Measurements from ENCODE around the gene NFIA. TPM values are rescaled to one million over a fixed set of nuclear protein-coding genes. Genes with fewer than 3 reads are reported as not detected.
A peak's percentile ranks its signal among the peaks of the same experiment; 100 is the strongest.

The NFIA gene
- total RNA-seq, 4 donors from 2014 or later, result 32.0 to 160 (median 32.9) TPM

GRCh38 chr1:61047061-61047460 lies 35.3 kb upstream of the NFIA start:
- Histone ChIP-seq H3K36me3 (no peaks in the 10 kb centered on the region), H3K27ac (no peak overlapping the region), H3K4me3 (no peak overlapping the region), H3K27me3 (peaks cover 0 to 5% of the 10 kb centered on the region in 2 donors), H3K4me1 (peaks cover 0 to 25% (median 6%) of the 10 kb centered on the region in 4 donors), H3K9me3 (no peaks in the 10 kb centered on the region)
- DNase-seq, result no peak
- no peak for TF ChIP-seq POLR2A (IDR thresholded peaks at IDR 0.05)
- TF ChIP-seq CTCF (IDR thresholded peaks at IDR 0.05), result no peak

- Histone ChIP-seq H3K36me3 (no peaks in the 10 kb centered on the region), H3K9me3 (no peaks in the 10 kb centered on the region), H3K27ac (peak overlapping the region; percentile 71 to 91 (median 86)), H3K4me1 (peaks cover 0 to 23% (median 10%) of the 10 kb centered on the region in 4 donors), H3K27me3 (no peaks in the 10 kb centered on the region), H3K4me3 (peak overlapping the region; percentile 72 to 93 (median 81))
- TF ChIP-seq CTCF (IDR thresholded peaks at IDR 0.05) (peak; percentile 83 to 95 (median 93)), POLR2A (IDR thresholded peaks at IDR 0.05) (peak in 1 of 2 donors; percentile 24)
- DNase-seq, result peak; percentile 83 to 97 (median 95)
Measured at GRCh38 chr1:61049850-61050540, 32.4 kb upstream of the NFIA start.

GRCh38 chr1:61050541-61051442 lies 31.6 kb upstream of the NFIA start:
- TF ChIP-seq CTCF (IDR thresholded peaks at IDR 0.05), result no peak
- no peak for TF ChIP-seq POLR2A (IDR thresholded peaks at IDR 0.05)
- Histone ChIP-seq H3K27ac (peak overlapping the region; percentile 71 to 91 (median 86)), H3K36me3 (no peaks in the 10 kb centered on the region), H3K9me3 (no peaks in the 10 kb centered on the region), H3K4me3 (peak overlapping the region; percentile 72 to 93 (median 81)), H3K4me1 (peaks cover 0 to 27% (median 12%) of the 10 kb centered on the region in 4 donors), H3K27me3 (no peaks in the 10 kb centered on the region)
- DNase-seq, result peak in 2 of 3 donors; percentile 54 to 55

GRCh38 chr1:61051443-61051718 lies 31.0 kb upstream of the NFIA start:
- TF ChIP-seq POLR2A (IDR thresholded peaks at IDR 0.05) (no peak), CTCF (IDR thresholded peaks at IDR 0.05) (no peak)
- Histone ChIP-seq H3K4me1 (peaks cover 0 to 33% (median 12%) of the 10 kb centered on the region in 4 donors), H3K9me3 (no peaks in the 10 kb centered on the region), H3K27me3 (no peaks in the 10 kb centered on the region), H3K36me3 (no peaks in the 10 kb centered on the region), H3K4me3 (peak overlapping the region; percentile 72 to 93 (median 81)), H3K27ac (peak overlapping the region; percentile 71 to 91 (median 86))
- DNase-seq, result no peak

- peaks cover 0 to 38% (median 12%) of the 10 kb centered on the region in 4 donors for H3K4me1 ChIP-seq
Measured at GRCh38 chr1:61051719-61052394, 30.5 kb upstream of the NFIA start.

More at GRCh38 chr1:61051719-61052394, 30.5 kb upstream of the NFIA start:
- no peak for TF ChIP-seq CTCF (IDR thresholded peaks at IDR 0.05)
- TF ChIP-seq POLR2A (IDR thresholded peaks at IDR 0.05), result no peak
- H3K27ac ChIP-seq, result peak overlapping the region in 1 of 4 donors; percentile 91
- H3K36me3 ChIP-seq, result no peaks in the 10 kb centered on the region
- no peaks in the 10 kb centered on the region for H3K9me3 ChIP-seq
- no peak for DNase-seq
- no peaks in the 10 kb centered on the region for H3K27me3 ChIP-seq
- H3K4me3 ChIP-seq, result no peak overlapping the region

Data from Peyer's patch (tissue), 4 donors.